GM23338 (cell line): ENCODE data around the gene CXCR3. TPM values are rescaled to one million over a fixed set of nuclear protein-coding genes. Genes with fewer than 3 reads are reported as not detected.

Experiments
- ATAC-seq: fragments of 200-7000 bp; cut with Tn5 transposase; 3 replicates; pipeline ENCODE4 v1.9.1; 2020
- DNase-seq: peaks from one replicate; pipeline ENCODE4 v3.0.0-alpha.2; 2015; ENCODE audit warnings: low spot score
- H2AFZ ChIP-seq: fragments of 200-600 bp; sonication (generic); 2 replicates; pipeline ENCODE4 v1.8.0; 2016; ENCODE audit warnings: antibody characterized with exemption, mild to moderate bottlenecking, moderate library complexity
- H3F3A ChIP-seq: fragments of 200-600 bp; sonication (generic); replicated peaks from 2 replicates; pipeline ENCODE4 v1.8.0; 2017; ENCODE audit warnings: antibody characterized with exemption, mixed run types, low read depth
- H3K27ac ChIP-seq: fragments of 200-600 bp; sonication (generic); 2 replicates; pipeline ENCODE4 v1.6.1; 2016; ENCODE audit warnings: low read depth
- H3K27me3 ChIP-seq: fragments of 200-600 bp; sonication (generic); 2 replicates; pipeline ENCODE4 v1.8.0; 2016; ENCODE audit warnings: mild to moderate bottlenecking, mixed run types, moderate library complexity; ENCODE audit not compliant: insufficient read depth
- H3K36me3 ChIP-seq: fragments of 200-600 bp; sonication (generic); 2 replicates; pipeline ENCODE4 v1.8.0; 2016; ENCODE audit warnings: mild to moderate bottlenecking; ENCODE audit not compliant: insufficient read depth
- H3K4me1 ChIP-seq: fragments of 200-600 bp; sonication (generic); 2 replicates; pipeline ENCODE4 v1.8.0; 2016; ENCODE audit warnings: mild to moderate bottlenecking, moderate library complexity; ENCODE audit not compliant: insufficient read depth
- H3K4me2 ChIP-seq: fragments of 200-600 bp; sonication (generic); 2 replicates; pipeline ENCODE4 v1.7.1; 2017; ENCODE audit warnings: mixed run types
- H3K4me3 ChIP-seq: fragments of 200-600 bp; sonication (generic); 2 replicates; pipeline ENCODE4 v1.6.1; 2016; ENCODE audit warnings: mixed run types
- H3K79me2 ChIP-seq: fragments of 200-600 bp; sonication (generic); replicated peaks from 2 replicates; pipeline ENCODE4 v1.8.0; 2017; ENCODE audit warnings: mild to moderate bottlenecking; ENCODE audit not compliant: insufficient read depth
- H3K9me2 ChIP-seq: fragments of 200-600 bp; sonication (generic); 2 replicates; pipeline ENCODE4 v1.8.0; 2017; ENCODE audit not compliant: insufficient read depth
- H4K20me1 ChIP-seq: fragments of 200-600 bp; sonication (generic); replicated peaks from 2 replicates; pipeline ENCODE4 v1.8.0; 2017; ENCODE audit warnings: mild to moderate bottlenecking; ENCODE audit not compliant: insufficient read depth
- H3K27ac Mint-ChIP-seq: 2 replicates; pipeline ENCODE4 v1.8.0; 2020; ENCODE audit warnings: inconsistent platforms, mild to moderate bottlenecking, moderate library complexity, mixed read lengths
- H3K27me3 Mint-ChIP-seq: 3 replicates; pipeline ENCODE4 v1.8.0; 2022; ENCODE audit warnings: low read depth, mild to moderate bottlenecking, moderate library complexity, mixed read lengths, inconsistent platforms; ENCODE audit not compliant: insufficient read depth, poor library complexity
- H3K36me3 Mint-ChIP-seq: 3 replicates; pipeline ENCODE4 v1.8.0; 2021; ENCODE audit warnings: low read depth, mild to moderate bottlenecking, inconsistent platforms, moderate library complexity, mixed read lengths
- H3K4me1 Mint-ChIP-seq: 3 replicates; pipeline ENCODE4 v1.8.0; 2020; ENCODE audit warnings: mild to moderate bottlenecking, inconsistent platforms, mixed read lengths
- H3K4me3 Mint-ChIP-seq: 3 replicates; pipeline ENCODE4 v1.8.0; 2021; ENCODE audit warnings: moderate library complexity, mild to moderate bottlenecking, inconsistent platforms, mixed read lengths
- H3K9me3 Mint-ChIP-seq: 3 replicates; pipeline ENCODE4 v1.8.0; 2020; ENCODE audit warnings: moderate library complexity, mild to moderate bottlenecking, inconsistent platforms, mixed read lengths
- CREB1 ChIP-seq: fragments of 250-450 bp; sonication (Bioruptor Pico); IDR thresholded peaks from 2 replicates; pipeline ENCODE4 v1.5.0; 2020; ENCODE audit warnings: low read depth, mild to moderate bottlenecking, moderate library complexity
- CTCF ChIP-seq, 2 experiments: fragments of 200-600 bp in 1 of 2; sonication (generic) in 1 of 2; conservative IDR thresholded peaks; 2 replicates each; pipeline versions ENCODE4 v1.5.1 to v1.6.1; 2016 to 2017; ENCODE audit warnings: antibody characterized with exemption in 2 of 2, low read depth in 2 of 2, mild to moderate bottlenecking in 2 of 2, moderate library complexity in 1 of 2
- EZH2 ChIP-seq: fragments of 200-600 bp; sonication (generic); IDR thresholded peaks from one replicate; pipeline ENCODE4 v1.8.0; 2017; ENCODE audit warnings: antibody characterized with exemption, mild to moderate bottlenecking, low read depth; ENCODE audit not compliant: unreplicated experiment
- JUNB ChIP-seq: IDR thresholded peaks from one replicate; pipeline ENCODE4 v1.6.1; 2016; ENCODE audit warnings: antibody characterized with exemption; ENCODE audit not compliant: unreplicated experiment
- NANOG ChIP-seq: IDR thresholded peaks from 2 replicates; pipeline ENCODE4 v1.6.1; 2016; ENCODE audit warnings: antibody characterized with exemption, borderline replicate concordance
- POLR2AphosphoS5 ChIP-seq: IDR thresholded peaks from 2 replicates; pipeline ENCODE4 v1.6.1; 2016; ENCODE audit warnings: antibody characterized with exemption, low read depth
- REST ChIP-seq: IDR thresholded peaks from one replicate; pipeline ENCODE4 v1.6.1; 2018; ENCODE audit warnings: antibody characterized with exemption; ENCODE audit not compliant: unreplicated experiment
- STAT1 ChIP-seq: IDR thresholded peaks from one replicate; pipeline ENCODE4 v1.6.1; 2016; ENCODE audit warnings: antibody characterized with exemption; ENCODE audit not compliant: unreplicated experiment
- ZNF114 ChIP-seq: fragments of 250-450 bp; sonication (Bioruptor Pico); IDR thresholded peaks from 2 replicates; pipeline ENCODE4 v1.5.0; 2020; ENCODE audit warnings: mild to moderate bottlenecking, moderate library complexity
- ZNF462 ChIP-seq: fragments of 250-450 bp; sonication (Bioruptor Pico); IDR thresholded peaks from 2 replicates; pipeline ENCODE4 v1.5.0; 2020; ENCODE audit warnings: mild to moderate bottlenecking, moderate library complexity
- polyA plus RNA-seq: library from polyadenylated mRNA; unstranded; fragments of >200 nt; fragmentation: Nextera tagmentation; extraction: Ambion mirVana; gene quantifications from 2 replicates; pipeline ENCODE4 v1.2.1, GENCODE V29; 2016
- total RNA-seq: library from RNA; depleted of rRNA; stranded (reverse); fragments of >200 nt; shearing (Covaris generic); gene quantifications from 2 replicates; pipeline ENCODE4 v1.2.3, GENCODE V29; 2014
- TF ChIP-seq, protein P1 (sequence below): IDR thresholded peaks from 2 replicates; pipeline ENCODE4 v1.6.1; 2016; ENCODE audit warnings: antibody characterized with exemption

Gene CXCR3
- total and polyA plus RNA-seq, 2 experiments from 2014 or later, result not detected

DNA sequence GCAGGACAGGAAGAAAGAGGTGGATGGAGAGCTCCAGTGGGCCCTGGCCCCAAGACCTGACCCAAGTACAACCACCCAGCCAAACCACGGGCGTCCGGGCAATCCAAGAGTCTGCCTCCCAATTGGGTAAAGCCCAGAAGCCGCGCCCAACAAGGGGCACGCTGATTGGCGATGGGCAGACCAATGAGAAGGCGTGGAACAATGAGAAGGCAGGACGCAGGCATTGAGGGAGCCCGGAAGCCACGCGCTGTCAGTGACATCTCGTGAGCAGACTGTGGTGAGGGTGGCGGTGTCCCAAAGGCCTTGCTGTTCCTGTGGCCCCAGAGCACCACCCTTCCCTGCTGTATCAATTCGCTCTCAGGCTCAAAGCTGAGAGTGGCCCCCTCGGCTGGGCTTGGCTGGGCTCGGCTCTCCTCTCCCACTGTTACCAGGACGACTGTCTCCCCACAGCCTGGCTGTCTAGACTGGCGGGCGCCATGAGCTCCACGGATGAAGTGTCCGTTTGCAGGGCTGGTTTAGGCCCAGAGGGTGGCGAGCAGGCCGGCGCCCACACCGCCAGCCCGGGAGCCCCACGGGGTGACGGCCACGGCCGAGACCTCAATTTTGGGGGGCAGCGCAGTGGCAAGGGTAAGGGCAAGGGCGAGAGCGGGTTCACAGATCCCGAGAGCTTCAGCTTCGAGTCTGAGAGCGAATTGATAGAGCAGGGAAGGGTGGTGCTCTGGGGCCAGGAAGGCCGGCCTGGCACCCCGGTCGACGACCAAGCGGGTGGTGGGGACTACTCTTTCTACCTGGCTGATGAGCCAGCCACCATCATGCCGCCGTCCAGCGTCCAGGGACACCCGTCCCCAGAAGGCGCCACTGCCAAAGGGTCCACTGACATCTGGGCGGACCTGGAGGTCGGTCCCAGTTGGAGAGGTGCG is 49.3 kb upstream of the CXCR3 start, which contains the start of gene LOC101059915:
Gene LOC101059915 (plus strand): TSS at position 219 of the 920 bp plus-strand sequence.
- H3K27ac Mint-ChIP-seq, result no peak within 1 kb of the TSS
- ATAC-seq (no peak), DNase-seq (no peak)
- H3F3A ChIP-seq, result no peaks in the 10 kb centered on the region
- H3K36me3 ChIP-seq, result no peaks in the 10 kb centered on the region
- H3K9me2 ChIP-seq, result no peaks in the 10 kb centered on the region
- no peak within 1 kb of the TSS for H3K4me2 ChIP-seq
- no peaks in the 10 kb centered on the region; the same call in 2 of the 3 replicates for H3K4me1 Mint-ChIP-seq
- no peak within 1 kb of the TSS for H3K4me3 ChIP-seq
- H3K27ac ChIP-seq, result no peak within 1 kb of the TSS
- H3K4me1 ChIP-seq, result no peaks in the 10 kb centered on the region
- H4K20me1 ChIP-seq, result no peaks in the 10 kb centered on the region
- no peak within 1 kb of the TSS for H2AFZ ChIP-seq
- no peaks in the 10 kb centered on the region for H3K27me3 ChIP-seq
- TF ChIP-seq STAT1 (no peak), CTCF (conservative IDR thresholded peaks at IDR 0.05; ENCODE audit: low read depth in 2 of 2) (no peak), NANOG (no peak), REST (no peak), JUNB (no peak), ZNF114 (CRISPR knock-in tag) (no peak), POLR2AphosphoS5 (no peak), EZH2 (no peak), CREB1 (CRISPR knock-in tag) (no peak), ZNF462 (no peak)
- TF ChIP-seq, protein P1, sequence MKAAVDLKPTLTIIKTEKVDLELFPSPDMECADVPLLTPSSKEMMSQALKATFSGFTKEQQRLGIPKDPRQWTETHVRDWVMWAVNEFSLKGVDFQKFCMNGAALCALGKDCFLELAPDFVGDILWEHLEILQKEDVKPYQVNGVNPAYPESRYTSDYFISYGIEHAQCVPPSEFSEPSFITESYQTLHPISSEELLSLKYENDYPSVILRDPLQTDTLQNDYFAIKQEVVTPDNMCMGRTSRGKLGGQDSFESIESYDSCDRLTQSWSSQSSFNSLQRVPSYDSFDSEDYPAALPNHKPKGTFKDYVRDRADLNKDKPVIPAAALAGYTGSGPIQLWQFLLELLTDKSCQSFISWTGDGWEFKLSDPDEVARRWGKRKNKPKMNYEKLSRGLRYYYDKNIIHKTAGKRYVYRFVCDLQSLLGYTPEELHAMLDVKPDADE, result no peak
- no peaks in the 10 kb centered on the region for H3K9me3 Mint-ChIP-seq
- H3K4me3 Mint-ChIP-seq, result no peak within 1 kb of the TSS
- H3K27me3 Mint-ChIP-seq, result peaks cover 6% of the 10 kb centered on the region
- no peaks in the 10 kb centered on the region; the same call in 2 of the 3 replicates for H3K36me3 Mint-ChIP-seq
- no peaks in the 10 kb centered on the region for H3K79me2 ChIP-seq
